D721Med (cell line): ENCODE data around the gene FXR2.

Experiments used
- DNase-seq: peaks from one replicate; pipeline ENCODE4 v3.0.0; 2011; ENCODE audit warnings: low spot score; ENCODE audit not compliant: insufficient read length
- FAIRE-seq: peaks from 2 replicates; lab custom pipeline; 2011; peaks lifted over from hg19 to GRCh38; lab: Jason Lieb, UNC
- TF ChIP-seq, protein P1 (sequence below): IDR thresholded peaks from 2 replicates; pipeline ENCODE4 v1.5.1; 2012; ENCODE audit warnings: mild to moderate bottlenecking, control low read depth; ENCODE audit not compliant: insufficient read depth; ENCODE audit errors: missing control alignments

Gene FXR2

GRCh38 chr17:7552621-7553051, 62.1 kb downstream of the FXR2 start:
- TF ChIP-seq, protein P1, sequence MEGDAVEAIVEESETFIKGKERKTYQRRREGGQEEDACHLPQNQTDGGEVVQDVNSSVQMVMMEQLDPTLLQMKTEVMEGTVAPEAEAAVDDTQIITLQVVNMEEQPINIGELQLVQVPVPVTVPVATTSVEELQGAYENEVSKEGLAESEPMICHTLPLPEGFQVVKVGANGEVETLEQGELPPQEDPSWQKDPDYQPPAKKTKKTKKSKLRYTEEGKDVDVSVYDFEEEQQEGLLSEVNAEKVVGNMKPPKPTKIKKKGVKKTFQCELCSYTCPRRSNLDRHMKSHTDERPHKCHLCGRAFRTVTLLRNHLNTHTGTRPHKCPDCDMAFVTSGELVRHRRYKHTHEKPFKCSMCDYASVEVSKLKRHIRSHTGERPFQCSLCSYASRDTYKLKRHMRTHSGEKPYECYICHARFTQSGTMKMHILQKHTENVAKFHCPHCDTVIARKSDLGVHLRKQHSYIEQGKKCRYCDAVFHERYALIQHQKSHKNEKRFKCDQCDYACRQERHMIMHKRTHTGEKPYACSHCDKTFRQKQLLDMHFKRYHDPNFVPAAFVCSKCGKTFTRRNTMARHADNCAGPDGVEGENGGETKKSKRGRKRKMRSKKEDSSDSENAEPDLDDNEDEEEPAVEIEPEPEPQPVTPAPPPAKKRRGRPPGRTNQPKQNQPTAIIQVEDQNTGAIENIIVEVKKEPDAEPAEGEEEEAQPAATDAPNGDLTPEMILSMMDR: no peak
- no peak for FAIRE-seq
- no peak for DNase-seq

GRCh38 chr17:7551396-7551795, 63.3 kb downstream of the FXR2 start:
- no peak for DNase-seq
- TF ChIP-seq, protein P1: no peak
- no peak for FAIRE-seq

GRCh38 chr17:7550344-7550743, 64.4 kb downstream of the FXR2 start:
- TF ChIP-seq, protein P1: no peak
- FAIRE-seq (no peak), DNase-seq (no peak)

DNA sequence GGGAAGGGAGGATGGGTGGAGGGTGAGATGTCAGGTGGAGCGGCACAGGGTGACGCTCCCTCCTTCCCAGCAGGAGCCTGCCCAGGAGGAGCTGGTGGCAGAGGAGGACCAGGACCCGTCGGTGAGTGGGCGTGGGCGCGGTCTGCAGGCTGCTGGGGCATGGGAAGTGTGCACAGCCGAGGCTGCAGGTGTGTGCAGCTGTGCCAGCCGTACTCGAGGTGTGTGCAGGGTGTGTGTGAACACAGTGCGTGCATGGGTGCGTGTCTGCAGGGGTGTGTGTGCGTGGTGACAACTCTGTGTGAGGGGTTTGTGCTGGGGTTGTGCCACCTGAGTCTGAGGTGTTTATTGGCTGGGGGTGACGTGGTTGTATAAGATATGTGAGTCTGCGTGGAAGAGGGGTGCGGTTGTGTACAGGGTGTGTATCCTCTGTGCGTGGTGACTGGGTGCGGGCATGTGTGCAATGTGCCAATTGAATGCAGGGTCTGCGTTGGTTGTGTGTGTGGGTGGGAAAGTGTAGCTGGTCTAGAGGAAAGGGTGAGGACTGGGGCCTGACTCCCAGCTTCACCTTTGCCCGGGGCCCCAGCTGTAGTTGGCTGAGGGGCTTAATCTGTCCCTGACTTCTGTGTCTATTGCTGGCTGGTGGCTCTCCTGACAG, 65.2 kb downstream of the FXR2 start:
- TF ChIP-seq, protein P1: no peak
- DNase-seq (no peak), FAIRE-seq (no peak)

DNA sequence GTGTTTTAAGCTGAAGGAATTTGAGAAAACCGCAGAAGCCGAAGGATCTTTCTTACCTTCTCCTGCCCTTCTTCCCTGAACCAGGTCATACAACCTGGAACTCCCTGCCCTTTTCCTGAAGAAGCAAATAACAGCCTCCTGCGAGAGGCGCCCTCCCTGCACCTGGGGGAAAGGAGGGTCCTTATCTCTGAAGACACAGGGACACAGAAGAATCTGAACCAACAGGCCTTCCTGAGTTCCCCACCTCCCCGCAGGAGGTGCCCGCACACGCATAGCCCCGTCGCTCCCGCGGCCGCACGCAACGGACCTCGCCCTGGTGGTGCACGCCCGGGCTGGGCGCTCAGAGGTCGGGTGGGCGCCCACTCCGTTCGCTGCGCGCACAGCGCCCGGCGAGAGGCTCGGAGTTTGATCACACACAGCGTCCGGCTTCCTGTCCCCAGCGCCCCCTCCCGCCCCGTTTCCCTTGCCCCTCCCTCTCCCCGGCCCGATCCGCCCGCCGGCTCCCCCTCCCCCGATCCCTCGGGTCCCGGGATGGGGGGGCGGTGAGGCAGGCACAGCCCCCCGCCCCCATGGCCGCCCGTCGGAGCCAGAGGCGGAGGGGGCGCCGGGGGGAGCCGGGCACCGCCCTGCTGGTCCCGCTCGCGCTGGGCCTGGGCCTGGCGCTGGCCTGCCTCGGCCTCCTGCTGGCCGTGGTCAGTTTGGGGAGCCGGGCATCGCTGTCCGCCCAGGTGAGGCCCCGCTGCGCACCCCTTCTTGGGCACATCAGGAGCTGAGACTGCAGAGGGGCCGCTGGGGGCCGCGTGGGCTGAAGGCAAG, 65.9 kb downstream of the FXR2 start, which contains the start of gene TNFSF12:
TNFSF12 (plus strand) TSS at position 474 of the 816 bp plus-strand sequence; CDS start at position 570, 96 bp downstream.
- DNase-seq: no peak
- no peak for FAIRE-seq
- TF ChIP-seq, protein P1: no peak

GRCh38 chr17:7544911-7545310, 69.8 kb downstream of the FXR2 start:
- FAIRE-seq: no peak
- TF ChIP-seq, protein P1: no peak
- DNase-seq: no peak
